NCI-H748 (cell line): Measurements from ENCODE around the gene COA5.

ENCODE experiments used
- DNase-seq: peaks from one replicate; lab custom pipeline; 2025; ENCODE audit not compliant: unreplicated experiment; lab: John Stamatoyannopoulos, UW

The COA5 gene

DNA sequence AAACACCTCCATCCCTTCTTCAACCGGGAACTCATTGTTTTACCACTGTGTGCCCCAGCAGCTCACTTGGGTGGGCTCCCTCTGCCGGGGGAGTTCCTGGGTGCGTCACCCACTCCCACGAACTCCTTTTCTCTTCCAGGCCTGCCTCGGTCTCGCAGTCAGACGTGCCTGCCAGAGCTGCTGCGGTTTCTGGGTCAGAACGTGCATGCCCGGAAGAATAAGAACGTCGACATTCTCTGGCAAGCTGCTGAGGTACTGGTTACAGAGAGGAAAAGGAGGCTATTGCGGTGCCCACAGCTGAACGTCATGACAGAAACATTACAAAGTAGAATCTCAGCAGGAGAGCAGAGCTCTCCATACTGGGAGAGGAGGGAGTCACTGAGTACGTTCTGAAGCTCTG lies 35.6 kb downstream of the COA5 start:
- no peak for DNase-seq

DNA sequence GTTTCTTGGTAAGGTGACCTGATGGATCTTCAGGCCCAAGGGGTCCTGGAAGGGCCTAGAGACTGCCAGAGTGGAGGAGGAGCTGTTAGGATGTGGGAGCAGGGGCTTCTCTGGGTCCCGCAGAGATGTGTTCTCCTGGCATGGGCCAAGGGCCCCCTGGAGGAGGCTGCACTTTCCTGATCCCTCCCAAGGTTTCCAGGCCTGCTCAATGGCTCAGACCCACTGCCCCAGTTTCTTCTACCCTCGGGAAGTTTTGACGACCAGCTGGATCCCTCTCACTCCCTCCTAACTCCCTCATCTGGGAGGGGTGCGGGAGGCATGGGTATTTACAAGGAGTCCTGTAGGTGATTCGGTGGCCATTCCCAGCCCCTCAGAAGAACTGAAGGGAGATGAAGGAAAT lies 36.1 kb downstream of the COA5 start:
- DNase-seq = no peak

DNA sequence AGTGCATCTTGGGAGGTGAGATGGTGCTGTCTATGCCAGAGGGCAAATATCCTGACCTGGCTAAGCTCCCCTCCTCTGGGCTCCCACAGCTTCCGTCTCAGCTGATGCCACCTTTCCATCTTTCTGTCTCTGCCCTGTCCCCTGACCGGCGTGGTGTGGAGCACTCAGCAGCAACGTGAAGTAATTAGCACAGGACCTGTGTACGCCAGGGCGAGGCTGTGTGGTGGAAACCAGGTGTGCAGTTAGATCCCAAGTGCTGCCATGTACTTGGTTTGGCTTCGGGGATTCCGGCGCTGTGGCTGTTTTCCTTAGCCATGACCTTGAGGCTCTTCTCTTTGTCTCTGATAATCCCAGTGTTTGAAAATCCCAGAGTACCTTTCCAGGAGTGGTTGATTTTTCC lies 36.5 kb downstream of the COA5 start:
- DNase-seq = no peak

DNA sequence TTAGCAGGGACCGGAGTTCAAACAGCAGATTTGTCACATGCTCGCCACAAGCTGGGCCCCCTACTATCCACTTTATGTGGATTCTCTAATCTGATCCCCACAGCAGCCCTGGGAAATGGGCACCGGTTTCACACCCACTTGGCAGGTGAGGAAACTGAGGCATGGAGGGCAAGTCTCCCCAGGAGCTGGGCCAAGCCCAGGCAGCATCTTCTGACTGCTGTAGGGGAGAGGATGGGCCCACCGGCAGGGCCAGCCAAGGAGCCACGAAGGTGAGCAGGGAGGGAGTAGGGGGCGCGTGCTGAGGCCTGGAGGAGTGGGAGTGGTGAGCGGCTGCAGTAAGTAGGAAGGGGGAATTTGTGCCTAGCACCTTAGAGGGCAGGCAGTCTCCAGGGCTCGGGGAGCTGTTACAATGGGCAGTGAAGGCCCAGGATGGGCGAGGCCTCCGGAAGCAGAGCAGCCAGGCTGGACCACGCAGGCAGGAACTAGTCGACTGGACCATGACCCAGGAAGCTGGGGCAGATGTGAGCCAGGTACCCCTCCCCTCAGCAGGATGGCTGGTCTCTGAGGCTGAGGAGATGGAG lies 37.1 kb downstream of the COA5 start:
- no peak for DNase-seq

DNA sequence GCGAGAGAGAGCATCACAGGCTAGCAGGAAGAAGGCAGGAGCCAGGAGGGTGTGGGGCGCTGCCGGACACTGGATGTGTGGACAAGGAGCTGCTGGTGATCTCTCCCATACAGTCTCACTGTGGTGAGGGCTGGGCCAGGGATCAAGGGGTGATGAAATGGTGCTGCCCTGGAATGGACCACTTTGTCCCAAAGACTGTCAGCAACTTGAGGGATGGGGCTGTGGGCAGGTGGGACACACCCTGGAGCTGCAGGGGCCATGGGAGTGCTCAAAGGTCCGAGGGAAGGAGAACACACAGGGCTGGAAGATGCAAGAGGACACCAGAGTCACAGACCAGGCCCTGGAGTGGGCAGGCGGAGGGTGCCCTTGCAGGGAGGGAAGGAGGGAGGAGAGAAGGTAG lies 38.0 kb downstream of the COA5 start:
- no peak for DNase-seq

DNA sequence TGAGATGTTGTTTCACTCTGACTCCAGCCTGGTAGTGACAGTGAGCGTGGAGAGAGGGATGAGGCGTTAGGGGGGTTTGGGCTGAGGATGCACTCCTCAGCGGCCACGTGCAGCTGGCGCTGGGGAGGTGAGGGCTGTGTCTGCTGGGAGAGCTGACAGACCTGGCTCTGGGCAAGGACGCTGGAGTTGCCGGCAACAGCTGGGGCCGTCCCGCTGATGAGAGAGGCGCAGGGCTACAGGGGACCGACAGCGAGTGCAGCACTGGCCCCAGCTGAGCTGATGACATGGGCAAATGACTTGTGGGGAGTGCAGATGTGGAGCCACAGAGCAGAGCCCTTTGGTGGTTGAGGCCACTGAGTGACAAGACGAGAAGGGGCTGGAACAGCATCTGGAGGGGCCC lies 38.4 kb downstream of the COA5 start:
- no peak for DNase-seq

DNA sequence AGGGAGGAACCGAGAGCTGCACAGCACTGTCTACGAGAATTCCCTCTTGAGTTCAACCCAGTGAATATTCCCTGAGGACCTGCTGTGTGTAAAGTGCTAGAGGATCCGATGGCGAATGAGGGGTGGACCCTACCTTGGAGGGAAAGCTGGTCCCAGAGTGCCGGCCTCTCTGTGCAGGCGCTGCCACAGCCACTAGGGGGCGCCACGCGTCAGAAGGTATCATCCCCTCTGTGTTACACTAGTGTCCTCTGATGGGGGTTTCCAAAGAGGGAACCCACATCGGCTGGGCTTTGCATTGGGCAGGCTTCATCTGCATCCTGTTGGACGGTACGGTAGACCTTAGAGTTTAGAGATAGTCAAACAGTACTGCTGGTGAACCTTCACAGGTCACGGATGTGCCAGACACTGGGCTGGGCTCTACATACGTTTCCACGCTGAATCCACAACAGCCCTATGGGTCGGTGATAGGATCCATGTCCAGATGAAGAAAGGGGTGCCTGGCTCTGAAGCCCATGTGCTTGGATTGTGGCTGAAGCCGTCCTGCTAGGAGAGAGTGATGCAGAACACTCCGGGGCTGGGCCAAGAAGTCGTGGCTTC lies 39.0 kb downstream of the COA5 start:
- peak; percentile 24 for DNase-seq

DNA sequence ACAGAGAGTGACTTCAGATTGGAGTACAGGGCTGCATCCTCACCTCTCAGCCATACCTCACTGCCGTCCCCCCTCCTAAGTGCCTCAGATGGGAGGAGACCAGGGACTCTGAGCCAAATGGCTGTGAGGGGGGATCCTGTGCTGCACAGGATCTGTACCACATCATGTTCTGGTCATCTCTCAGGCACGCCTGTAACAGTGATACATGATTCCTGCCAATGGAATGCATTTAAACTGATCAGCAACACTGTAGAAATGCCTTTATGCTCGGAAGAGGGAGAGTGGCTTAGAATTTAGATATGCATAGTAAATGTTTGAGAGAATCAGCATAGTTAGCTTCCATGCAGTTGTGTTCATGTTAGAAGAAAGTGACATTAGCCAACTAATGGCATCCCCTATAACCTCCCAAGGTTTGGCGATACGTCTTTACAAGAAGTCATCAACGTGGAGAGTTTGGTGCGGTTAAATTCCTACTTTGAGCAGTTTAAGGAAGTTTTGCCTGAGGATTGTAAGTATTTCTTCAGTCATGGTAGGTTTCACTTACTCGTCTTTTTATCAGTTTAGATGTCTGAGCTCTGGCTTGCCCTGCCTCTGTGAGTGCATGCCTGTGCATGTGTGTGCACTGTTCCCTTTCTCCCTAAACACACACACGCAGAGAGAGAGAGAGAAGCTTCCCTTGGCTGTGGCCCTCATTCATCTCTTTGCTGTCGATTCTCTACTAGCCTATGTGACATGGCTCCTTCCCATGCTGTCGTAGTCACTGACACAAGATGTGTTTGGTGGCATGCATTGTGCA lies 40.0 kb downstream of the COA5 start:
- DNase-seq = no peak

DNA sequence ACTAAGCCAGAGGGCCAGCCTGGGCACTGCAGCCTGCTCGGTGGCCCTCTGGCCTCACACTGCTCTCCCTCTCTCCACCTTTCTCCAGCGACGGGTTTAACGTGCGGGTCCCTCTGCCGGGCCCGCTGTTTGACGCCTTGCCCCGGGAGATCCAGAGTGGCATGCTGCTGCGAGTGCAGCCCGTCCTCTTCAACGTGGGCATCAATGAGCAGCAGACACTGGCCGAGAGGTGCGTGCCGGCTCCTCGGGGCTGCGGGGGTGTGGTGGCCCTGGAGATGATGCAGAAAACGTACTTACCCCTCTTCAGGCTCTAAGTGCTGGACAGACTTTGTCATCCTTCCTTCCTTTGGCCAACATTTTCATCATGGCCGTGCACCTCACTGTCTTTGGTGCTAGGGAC lies 42.4 kb downstream of the COA5 start:
- DNase-seq = no peak

DNA sequence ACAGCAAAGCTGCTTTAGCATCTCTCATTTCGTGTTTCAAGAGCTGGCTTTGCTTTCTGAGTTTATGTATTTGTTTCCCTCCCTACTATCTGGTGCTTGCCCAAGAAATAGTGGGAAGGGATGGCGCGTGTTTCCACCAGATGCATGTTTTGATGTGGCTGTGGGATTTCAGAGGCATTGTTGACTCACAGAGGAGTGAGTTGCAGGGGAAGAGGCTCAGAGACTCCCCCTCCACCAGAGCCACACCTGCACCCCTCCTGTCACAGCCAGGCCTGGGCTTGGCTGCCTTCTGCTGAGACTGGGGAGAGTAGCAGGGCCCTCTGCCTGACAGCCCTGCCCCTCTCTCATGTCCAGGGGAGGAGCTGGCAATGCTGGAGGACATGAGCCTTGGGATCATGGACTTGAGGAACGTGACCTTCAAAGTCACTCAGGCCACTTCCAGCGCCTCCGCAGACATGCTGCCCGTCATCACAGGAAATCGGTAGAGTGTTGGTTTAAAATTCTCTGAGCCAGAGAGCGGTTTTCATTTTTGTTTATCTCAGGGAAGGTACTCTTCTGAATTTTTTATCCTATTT lies 42.9 kb downstream of the COA5 start:
- DNase-seq = no peak

DNA sequence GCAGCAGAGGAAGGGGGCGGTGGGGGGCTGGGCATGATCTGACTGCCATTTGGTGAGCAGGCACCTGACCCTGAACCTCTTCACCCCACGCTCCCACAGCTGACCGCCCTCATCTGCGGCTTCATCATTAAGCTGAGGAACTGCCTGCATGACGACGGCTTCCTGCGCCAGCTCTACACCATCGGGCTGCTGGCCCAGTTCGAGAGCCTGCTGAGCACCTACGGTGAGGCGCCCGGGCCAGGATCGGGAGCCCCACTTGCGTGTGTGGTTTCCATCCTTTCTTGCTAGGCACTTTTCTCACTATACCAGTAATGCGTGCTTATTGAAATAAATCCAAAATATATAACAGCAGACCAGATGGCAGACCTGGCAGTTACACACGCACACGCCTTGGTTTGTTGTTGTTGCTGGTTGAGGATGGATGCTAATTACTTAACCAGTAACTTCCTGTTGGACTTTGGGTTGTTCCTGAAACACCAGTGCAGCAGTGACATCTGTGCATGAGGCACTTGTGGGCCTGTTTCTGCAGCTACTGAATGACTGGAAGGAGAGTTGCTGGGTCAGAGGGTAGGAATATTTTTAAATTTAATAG lies 43.7 kb downstream of the COA5 start:
- DNase-seq = no peak

DNA sequence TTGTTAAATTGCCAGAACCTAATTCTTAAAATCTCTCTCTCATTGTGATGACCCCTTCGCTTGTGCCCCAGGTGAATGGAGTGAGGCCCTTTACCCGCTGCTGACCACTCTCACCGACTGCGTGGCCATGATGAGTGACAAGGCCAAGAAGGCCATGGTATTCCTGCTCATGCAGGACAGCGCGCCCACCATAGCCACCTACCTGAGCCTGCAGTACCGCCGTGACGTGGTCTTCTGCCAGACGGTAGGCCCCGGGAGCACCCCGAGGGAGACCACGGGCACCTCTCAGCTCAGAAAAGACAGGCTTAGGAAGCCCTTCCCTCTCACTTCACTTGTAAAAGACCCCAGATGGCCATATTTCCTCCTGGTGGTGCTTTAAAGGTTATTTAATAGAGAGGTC lies 44.9 kb downstream of the COA5 start:
- no peak for DNase-seq

DNA sequence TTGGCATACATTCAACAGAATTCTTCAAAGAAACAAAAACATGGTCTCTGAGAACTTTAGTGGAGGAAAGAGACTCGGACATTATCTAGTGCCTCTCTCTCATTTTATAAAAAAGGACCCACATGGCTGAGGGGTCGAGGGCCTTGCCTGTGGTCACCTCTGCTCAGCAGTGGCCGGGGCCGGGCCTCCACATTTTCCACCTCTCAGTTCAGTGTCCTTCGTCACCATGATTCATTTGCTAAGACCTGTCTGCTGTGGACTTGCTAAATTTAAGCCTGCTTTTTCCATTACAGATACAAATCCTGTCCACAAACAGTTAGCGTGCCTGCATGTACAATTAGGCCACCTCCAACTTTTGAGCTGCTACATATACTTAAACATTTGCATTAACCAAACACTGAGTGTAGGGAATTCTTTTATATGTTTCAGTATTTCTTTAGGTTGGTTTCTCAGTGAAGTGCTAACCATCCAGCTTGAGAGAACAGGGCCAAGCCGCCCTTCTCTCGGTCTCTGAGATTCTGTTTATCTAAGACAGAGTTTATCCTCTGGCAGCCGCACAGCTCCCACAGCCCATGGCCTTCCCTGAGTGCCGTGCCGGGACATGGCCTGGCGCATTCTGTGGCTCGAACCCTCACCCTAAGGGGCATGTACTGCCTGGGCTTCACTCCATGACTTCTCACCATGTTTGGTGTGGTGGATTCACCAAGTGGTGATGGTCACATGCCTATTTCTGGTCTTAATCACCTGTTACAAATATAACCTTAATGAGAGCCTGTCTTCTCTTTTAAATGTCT lies 46.2 kb downstream of the COA5 start:
- DNase-seq = no peak

DNA sequence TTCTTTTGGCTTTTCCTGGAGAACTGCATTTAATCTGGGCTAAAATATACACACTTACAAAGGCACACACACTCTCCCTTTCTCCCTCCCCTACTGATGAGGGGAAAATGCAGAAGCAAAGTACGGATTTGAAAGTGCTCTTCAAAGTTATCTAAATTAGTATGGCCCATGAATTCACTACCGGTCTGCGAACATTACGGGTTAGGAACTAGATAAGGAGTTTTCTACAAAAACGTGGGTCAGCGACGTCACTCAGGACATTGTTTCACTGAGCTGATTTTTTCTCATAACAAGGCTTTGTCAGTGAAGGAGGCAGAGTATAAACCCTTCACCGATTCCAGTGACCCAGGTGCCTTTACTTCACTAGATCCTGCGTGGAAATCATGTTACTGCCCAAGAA lies 47.3 kb downstream of the COA5 start:
- DNase-seq = no peak

DNA sequence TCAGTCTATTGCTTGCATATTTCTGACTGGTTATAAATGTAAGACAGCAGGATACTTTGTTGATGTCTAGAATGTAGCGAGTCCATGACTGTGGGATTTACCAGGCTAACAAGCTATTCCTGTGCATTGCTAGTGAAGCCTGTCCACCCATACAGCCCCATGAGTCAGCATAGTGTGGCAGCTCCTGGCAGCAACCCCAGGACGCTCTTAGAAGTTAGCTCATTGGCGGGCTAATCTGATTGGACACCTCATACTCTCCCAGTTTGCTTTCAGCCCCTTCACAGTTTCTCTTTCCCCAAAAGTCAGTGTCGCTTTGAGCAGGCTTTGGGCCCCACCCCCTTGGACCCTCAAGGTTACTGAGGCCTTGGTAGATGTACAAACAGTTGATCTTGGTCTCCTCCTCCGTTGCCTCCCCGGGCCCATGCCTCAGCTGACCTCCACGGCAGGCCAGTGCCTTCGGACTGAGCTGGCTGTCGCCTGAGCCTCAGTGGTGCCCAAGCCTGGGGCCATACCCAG lies 48.0 kb downstream of the COA5 start:
- DNase-seq = no peak

DNA sequence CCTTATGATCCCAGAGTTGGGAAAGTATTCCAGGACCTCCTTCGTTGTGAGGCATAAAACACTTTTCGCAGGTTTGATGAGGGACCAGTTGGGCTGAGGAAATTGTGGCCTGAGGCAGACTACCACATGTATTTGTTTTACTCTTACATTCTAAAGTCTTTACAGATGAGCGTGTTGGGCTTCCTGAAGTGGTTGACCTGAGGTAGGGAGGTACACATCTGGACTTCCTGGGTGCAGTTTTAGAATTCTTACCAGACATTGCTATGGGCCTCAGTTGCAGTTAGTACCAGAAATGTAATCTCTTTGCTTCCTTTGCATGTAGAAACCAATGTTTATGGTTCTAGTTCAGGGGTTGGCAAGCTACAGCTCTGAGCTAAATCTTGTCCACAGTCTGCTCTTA lies 48.7 kb downstream of the COA5 start:
- no peak for DNase-seq

DNA sequence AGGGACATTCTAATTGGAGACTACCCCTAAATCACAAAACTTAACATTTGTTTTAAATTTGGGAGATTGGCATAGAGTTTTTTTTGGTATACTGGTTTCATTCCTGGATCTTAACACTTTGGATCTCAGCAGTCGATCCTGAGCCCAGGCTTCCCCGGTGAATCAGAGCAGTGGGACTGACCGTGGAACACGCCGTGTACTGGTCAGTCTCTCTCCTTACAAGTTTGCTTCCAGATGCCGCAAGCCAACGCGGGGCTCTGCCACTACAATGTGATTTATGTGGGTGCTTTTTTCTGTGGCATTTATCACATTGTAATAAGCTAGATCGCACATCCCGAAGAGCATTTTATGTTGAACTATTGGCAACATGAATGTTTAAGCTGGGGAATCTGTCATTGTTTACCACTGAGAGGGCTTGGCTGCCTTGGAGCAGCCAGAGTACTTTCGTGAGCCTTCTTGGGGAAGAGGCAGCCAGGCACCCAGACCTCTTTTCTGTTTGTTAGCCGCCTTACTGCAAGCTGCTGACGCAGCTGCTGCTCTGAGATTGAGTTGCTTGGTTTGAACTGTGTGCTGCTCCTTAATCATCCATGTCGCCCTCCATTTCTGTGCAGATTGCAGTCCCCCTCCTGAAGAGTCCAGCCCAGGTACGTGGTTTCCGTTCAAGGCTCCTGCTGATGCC lies 49.3 kb downstream of the COA5 start:
- DNase-seq = no peak

DNA sequence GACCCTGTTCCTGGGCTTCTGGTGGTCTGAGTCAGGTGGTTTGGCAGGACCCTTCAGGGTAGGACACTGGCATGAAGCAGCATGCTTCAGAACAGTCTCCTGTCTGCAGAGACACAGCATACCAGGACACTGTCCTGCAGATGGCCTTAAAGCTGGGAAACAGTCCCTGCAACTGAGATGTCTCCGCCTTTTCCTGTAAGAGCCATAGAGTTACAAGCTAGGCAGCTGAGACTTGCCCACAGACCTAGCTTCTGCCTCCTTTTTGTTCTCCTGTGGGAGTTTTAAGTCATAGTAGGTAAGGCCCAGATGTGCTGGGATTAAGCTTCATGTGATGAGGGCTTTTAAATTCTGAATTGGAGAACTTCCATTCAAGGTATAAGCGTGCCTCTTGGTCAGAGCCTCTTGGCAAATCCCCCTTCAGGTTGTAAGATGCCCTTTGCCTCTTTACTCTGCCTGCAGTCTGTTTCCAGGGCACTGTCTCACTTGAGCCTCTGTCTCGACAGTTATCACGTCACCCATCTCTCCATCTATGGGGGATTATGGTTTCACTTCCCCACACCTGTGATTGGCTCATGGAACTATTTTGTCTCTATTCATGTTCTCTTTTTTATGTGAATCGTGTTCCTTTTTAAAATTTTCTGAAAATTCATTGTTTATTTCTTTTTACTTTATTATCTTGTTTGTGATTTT lies 51.8 kb downstream of the COA5 start:
- no peak for DNase-seq

DNA sequence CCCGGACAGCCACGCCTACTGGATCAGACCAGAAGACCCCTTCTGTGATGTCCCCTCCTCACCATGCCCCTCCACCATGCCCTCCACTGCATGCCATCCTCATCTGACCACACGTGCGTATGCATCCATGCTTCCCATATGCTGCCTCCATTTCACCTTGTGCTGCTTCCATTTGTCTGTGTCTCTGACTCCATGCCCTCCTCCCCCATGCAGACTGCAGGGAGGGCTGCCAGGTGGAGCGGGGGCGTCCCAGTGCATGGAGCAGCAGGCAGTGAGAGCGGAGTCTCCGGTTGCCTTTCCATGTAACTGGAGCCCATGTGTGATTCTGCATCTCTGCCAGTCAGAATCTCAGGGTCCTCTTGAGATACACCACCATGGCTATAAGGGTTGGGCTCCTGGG lies 52.6 kb downstream of the COA5 start:
- no peak for DNase-seq
